RWPE2 (cell line): ENCODE measurements around the gene RPL12.

Experiments used
- ATAC-seq: fragments of 200-7000 bp; cut with Tn5 transposase; 3 replicates; pipeline ENCODE4 v1.9.1; 2021; ENCODE audit warnings: low read depth
- DNase-seq: peaks from one replicate; pipeline ENCODE4 v3.0.0-alpha.2; 2020; ENCODE audit warnings: low spot score
- H3K27ac ChIP-seq: fragments of 450-650 bp; 2 replicates; pipeline ENCODE4 v1.5.1; 2017; ENCODE audit warnings: mild to moderate bottlenecking; ENCODE audit not compliant: poor library complexity, severe bottlenecking
- H3K27me3 ChIP-seq: fragments of 250-450 bp; sonication (Bioruptor Pico); 2 replicates; pipeline ENCODE4 v1.5.1; 2021; ENCODE audit warnings: mild to moderate bottlenecking, moderate library complexity; ENCODE audit not compliant: insufficient read depth, poor library complexity, severe bottlenecking
- H3K36me3 ChIP-seq: fragments of 250-450 bp; sonication (Bioruptor Pico); 2 replicates; pipeline ENCODE4 v1.5.1; 2020; ENCODE audit warnings: low read depth, mild to moderate bottlenecking, moderate library complexity
- H3K4me1 ChIP-seq: fragments of 250-450 bp; sonication (Bioruptor Pico); 2 replicates; pipeline ENCODE4 v1.5.1; 2021; ENCODE audit warnings: mild to moderate bottlenecking, moderate library complexity; ENCODE audit not compliant: insufficient read depth, poor library complexity, severe bottlenecking
- H3K4me3 ChIP-seq: fragments of 250-450 bp; sonication (Bioruptor Pico); 2 replicates; pipeline ENCODE4 v1.5.1; 2021; ENCODE audit warnings: mild to moderate bottlenecking, moderate library complexity; ENCODE audit not compliant: severe bottlenecking
- H3K9me3 ChIP-seq: fragments of 250-450 bp; sonication (Bioruptor Pico); 2 replicates; pipeline ENCODE4 v1.5.1; 2021; ENCODE audit warnings: mild to moderate bottlenecking, moderate library complexity; ENCODE audit not compliant: severe bottlenecking
- TF ChIP-seq, protein P1 (sequence below): fragments of 450-650 bp; IDR thresholded peaks from one replicate; pipeline ENCODE4 v1.5.1; 2017; ENCODE audit warnings: mild to moderate bottlenecking, moderate library complexity; ENCODE audit not compliant: poor library complexity, severe bottlenecking

The RPL12 gene

DNA sequence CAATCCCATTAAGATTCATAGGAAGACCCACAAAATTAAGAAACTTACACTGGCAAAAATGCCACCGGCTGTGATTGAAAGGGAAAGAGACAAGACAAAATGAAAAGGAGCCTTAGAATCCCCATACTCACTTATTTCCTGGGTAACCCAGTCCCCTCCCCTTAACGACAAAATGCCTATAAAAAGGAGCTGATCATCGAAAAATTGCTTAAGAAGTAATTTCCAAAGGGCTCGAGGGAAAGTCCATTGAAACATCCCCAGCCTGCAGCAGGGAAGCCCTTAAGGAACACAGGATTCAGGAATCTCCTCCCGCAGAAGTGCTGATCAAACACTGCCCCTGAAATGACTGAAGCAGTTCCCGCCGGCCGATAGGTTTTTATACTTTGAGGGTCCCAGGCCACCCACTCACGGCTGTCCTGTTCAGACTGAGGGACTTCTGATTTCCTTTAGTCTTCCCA is 27.7 kb downstream of the RPL12 start:
- TF ChIP-seq, protein P1, sequence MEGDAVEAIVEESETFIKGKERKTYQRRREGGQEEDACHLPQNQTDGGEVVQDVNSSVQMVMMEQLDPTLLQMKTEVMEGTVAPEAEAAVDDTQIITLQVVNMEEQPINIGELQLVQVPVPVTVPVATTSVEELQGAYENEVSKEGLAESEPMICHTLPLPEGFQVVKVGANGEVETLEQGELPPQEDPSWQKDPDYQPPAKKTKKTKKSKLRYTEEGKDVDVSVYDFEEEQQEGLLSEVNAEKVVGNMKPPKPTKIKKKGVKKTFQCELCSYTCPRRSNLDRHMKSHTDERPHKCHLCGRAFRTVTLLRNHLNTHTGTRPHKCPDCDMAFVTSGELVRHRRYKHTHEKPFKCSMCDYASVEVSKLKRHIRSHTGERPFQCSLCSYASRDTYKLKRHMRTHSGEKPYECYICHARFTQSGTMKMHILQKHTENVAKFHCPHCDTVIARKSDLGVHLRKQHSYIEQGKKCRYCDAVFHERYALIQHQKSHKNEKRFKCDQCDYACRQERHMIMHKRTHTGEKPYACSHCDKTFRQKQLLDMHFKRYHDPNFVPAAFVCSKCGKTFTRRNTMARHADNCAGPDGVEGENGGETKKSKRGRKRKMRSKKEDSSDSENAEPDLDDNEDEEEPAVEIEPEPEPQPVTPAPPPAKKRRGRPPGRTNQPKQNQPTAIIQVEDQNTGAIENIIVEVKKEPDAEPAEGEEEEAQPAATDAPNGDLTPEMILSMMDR: no peak
- ATAC-seq (peak; percentile 19), DNase-seq (no peak)
- H3K27ac ChIP-seq: peak overlapping the region; percentile 65
- peaks cover 4% of the 10 kb centered on the region; the same call in 1 of the 2 replicates for H3K36me3 ChIP-seq
- peak overlapping the region; percentile 63 for H3K4me3 ChIP-seq
- H3K27me3 ChIP-seq: no peaks in the 10 kb centered on the region
- peaks cover 3% of the 10 kb centered on the region for H3K4me1 ChIP-seq
- H3K9me3 ChIP-seq: no peaks in the 10 kb centered on the region

DNA sequence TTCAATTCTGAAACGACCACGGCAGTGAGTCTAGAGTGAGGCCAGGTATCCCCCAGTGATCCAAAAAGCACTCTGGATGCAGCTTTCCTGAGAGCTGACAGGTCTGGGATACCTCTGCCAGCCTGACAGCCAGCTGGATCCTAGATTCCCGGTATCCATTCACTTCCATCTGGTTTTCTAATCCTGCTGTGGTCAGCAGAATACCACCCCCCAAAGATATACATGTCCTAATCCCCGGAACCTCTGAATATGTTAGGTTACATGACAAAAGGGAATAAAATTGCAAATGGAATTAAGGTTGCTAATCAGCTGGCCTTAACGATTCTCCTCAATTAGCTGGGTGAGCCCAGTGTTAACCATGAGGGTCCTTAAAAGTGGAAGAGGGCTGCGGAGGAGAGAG is 28.4 kb downstream of the RPL12 start:
- H3K9me3 ChIP-seq: no peaks in the 10 kb centered on the region
- H3K4me3 ChIP-seq: peak overlapping the region; percentile 63
- H3K27me3 ChIP-seq: no peaks in the 10 kb centered on the region
- TF ChIP-seq, protein P1: no peak
- H3K27ac ChIP-seq: peak overlapping the region; percentile 65
- peaks cover 5% of the 10 kb centered on the region for H3K4me1 ChIP-seq
- no peak for DNase-seq
- H3K36me3 ChIP-seq: no peaks in the 10 kb centered on the region
- ATAC-seq: no peak

DNA sequence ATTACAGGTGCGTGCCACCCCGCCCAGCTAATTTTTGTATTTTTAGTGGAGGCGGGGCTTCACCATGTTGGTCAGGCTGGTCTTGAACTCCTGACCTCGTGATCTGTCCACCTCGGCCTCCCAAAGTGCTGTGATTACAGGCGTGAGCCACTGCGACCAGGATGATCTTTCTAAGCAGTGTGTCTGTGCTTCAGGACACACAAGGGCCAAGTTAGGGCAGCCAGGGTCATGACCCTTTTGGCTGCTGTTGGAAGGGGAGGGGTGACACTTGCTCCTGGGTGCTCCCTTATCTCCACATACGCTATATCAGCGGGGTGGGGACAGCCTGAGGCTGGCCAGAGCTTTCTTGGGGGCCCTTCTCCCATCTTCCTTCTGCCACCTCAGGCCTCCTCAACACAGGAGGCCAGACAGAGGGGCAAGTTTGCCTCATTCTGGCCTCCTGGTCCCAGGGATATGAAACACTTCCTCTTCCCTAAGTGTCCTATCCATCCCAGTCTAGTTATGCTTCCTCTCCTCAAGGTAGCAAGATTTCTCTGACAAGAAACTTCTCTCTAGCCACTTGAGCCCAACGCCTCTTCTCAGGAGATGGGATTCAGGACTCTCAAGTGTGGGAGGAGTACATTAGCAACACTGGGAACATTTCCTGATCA is 28.9 kb downstream of the RPL12 start:
- H3K9me3 ChIP-seq: no peaks in the 10 kb centered on the region
- no peaks in the 10 kb centered on the region for H3K36me3 ChIP-seq
- DNase-seq (no peak), ATAC-seq (no peak)
- H3K4me1 ChIP-seq: peaks cover 10% of the 10 kb centered on the region
- H3K27me3 ChIP-seq: no peaks in the 10 kb centered on the region
- no peak overlapping the region for H3K4me3 ChIP-seq
- H3K27ac ChIP-seq: peak overlapping the region; percentile 65
- TF ChIP-seq, protein P1: no peak

DNA sequence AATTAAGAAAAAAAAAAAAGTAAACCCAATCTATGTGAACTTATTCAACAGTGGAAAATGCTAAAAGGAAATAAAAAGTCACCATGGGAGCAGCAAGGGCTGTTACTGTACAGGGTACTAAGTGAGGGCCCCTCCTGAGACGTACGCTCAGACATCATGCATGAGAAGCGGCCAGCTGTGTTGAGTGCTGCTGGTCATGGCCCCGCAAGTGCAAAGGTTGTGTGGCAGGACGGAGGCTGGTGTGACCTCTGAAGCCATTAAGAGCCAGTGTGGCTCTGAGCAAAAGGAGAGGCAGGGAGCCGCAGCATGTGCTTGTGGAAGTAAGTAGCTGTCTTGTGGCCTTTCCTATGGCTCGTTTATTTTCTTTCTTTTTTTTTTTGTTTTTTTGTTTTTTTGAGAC is 30.1 kb downstream of the RPL12 start:
- DNase-seq (no peak), ATAC-seq (no peak)
- Histone ChIP-seq H3K27me3 (no peaks in the 10 kb centered on the region), H3K27ac (no peak overlapping the region), H3K9me3 (no peaks in the 10 kb centered on the region), H3K4me1 (peaks cover 15% of the 10 kb centered on the region), H3K36me3 (no peaks in the 10 kb centered on the region), H3K4me3 (no peak overlapping the region)
- TF ChIP-seq, protein P1: no peak

DNA sequence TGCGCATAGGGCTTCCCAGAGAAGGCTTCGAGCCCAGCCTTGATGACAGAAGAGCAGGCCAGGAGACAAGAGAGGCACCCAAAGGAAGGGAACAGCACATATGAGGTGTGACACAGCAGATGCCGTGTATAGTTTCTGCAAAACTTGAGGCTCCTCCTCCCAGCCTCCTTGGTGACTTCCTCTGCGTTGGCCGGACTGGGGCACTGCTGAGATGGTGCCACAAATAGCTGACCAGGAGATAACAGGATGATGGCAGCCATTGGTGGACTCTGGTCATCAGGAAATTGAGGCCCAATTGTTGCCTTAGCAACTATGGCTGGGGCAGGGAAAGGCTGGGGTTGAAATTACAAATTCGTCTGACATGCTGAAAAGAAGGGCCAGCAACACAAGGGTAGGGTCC is 31.9 kb downstream of the RPL12 start:
- no peak for ATAC-seq
- H3K4me3 ChIP-seq: no peak overlapping the region
- TF ChIP-seq, protein P1: no peak

More for the DNA sequence above, 31.9 kb downstream of the RPL12 start:
- Histone ChIP-seq H3K4me1 (peaks cover 15% of the 10 kb centered on the region), H3K27me3 (no peaks in the 10 kb centered on the region), H3K36me3 (no peaks in the 10 kb centered on the region), H3K9me3 (no peaks in the 10 kb centered on the region), H3K27ac (no peak overlapping the region)
- no peak for DNase-seq
